ENCODE data around the gene CCL21. TPM values are rescaled to one million over a fixed set of nuclear protein-coding genes. Genes with fewer than 3 reads are reported as not detected.

The CCL21 gene
- total and polyA plus RNA-seq, 2 donors, result 16.6 to 43.7 TPM

GRCh38 chr9:34686732-34687131 is 23.2 kb downstream of the CCL21 start:
- no peak overlapping the region for H3K4me3 ChIP-seq (ENCODE audit: low read length in 2 of 2)
- DNase-seq (ENCODE audit: low read depth in 6 of 9, low spot score in 9 of 9), result no peak
- H3K27ac ChIP-seq (ENCODE audit: low read depth in 1 of 2, low read length in 1 of 2), result no peak overlapping the region
- H3K4me1 ChIP-seq (ENCODE audit: control insufficient read depth in 2 of 2, insufficient read depth in 2 of 2, low read length in 2 of 2), result peaks cover 0 to 13% of the 10 kb centered on the region in 2 donors
- H3K27me3 ChIP-seq (ENCODE audit: control insufficient read depth in 2 of 2, insufficient read depth in 1 of 2, low read length in 1 of 2), result no peaks in the 10 kb centered on the region
- H3K36me3 ChIP-seq (ENCODE audit: control insufficient read depth in 2 of 2, insufficient read depth in 2 of 2, low read length in 1 of 2), result no peaks in the 10 kb centered on the region
- H3K9me3 ChIP-seq (ENCODE audit: control insufficient read depth in 2 of 2, insufficient read depth in 1 of 2, low read length in 1 of 2), result no peaks in the 10 kb centered on the region
- WGBS, result 22% methylated on average over 1 of the region's 1 CpG

- DNase-seq (ENCODE audit: low read depth in 6 of 9, low spot score in 9 of 9), result no peak
- Histone ChIP-seq H3K27ac (ENCODE audit: low read depth in 1 of 2, low read length in 1 of 2) (no peak overlapping the region), H3K4me1 (ENCODE audit: control insufficient read depth in 2 of 2, insufficient read depth in 2 of 2, low read length in 2 of 2) (peaks cover 0 to 10% of the 10 kb centered on the region in 2 donors), H3K9me3 (ENCODE audit: control insufficient read depth in 2 of 2, insufficient read depth in 1 of 2, low read length in 1 of 2) (no peaks in the 10 kb centered on the region), H3K4me3 (ENCODE audit: low read length in 2 of 2) (no peak overlapping the region), H3K36me3 (ENCODE audit: control insufficient read depth in 2 of 2, insufficient read depth in 2 of 2, low read length in 1 of 2) (no peaks in the 10 kb centered on the region), H3K27me3 (ENCODE audit: control insufficient read depth in 2 of 2, insufficient read depth in 1 of 2, low read length in 1 of 2) (no peaks in the 10 kb centered on the region)
- 89% methylated on average over 5 of the region's 5 CpGs for WGBS
These were observed 23.7 kb downstream of the CCL21 start for GRCh38 chr9:34686231-34686630.

DNA sequence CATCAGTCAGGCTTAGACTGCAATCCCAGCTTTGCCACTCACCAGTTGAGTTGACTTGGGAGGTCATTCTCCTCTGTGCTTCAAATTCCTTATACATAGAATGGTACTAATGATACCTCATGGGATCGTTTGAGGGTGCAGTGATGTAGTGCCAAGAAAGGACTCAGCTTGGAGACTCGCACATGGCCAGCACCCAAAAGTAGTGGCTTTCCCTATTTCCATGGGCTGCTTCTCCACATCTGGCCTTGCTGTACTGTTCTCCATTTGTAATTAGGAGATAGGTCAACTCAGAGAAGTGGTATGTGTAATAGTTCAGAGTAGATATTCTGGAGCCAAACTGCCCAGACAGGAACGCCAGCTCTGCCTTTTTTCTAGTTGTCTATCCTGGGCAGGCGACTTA is 24.3 kb downstream of the CCL21 start:
- Histone ChIP-seq H3K27ac (ENCODE audit: low read depth in 1 of 2, low read length in 1 of 2) (no peak overlapping the region), H3K36me3 (ENCODE audit: control insufficient read depth in 2 of 2, insufficient read depth in 2 of 2, low read length in 1 of 2) (no peaks in the 10 kb centered on the region)
- WGBS, result 82% methylated on average over 4 of the region's 4 CpGs

GRCh38 chr9:34684816-34685215 is 25.1 kb downstream of the CCL21 start:
- H3K9me3 ChIP-seq (ENCODE audit: control insufficient read depth in 2 of 2, insufficient read depth in 1 of 2, low read length in 1 of 2), result no peaks in the 10 kb centered on the region

More for the DNA sequence above, 24.3 kb downstream of the CCL21 start:
- no peaks in the 10 kb centered on the region for H3K9me3 ChIP-seq (ENCODE audit: control insufficient read depth in 2 of 2, insufficient read depth in 1 of 2, low read length in 1 of 2)
- H3K4me3 ChIP-seq (ENCODE audit: low read length in 2 of 2), result no peak overlapping the region
- DNase-seq (ENCODE audit: low read depth in 6 of 9, low spot score in 9 of 9), result no peak
- H3K27me3 ChIP-seq (ENCODE audit: control insufficient read depth in 2 of 2, insufficient read depth in 1 of 2, low read length in 1 of 2), result no peaks in the 10 kb centered on the region
- peaks cover 0 to 10% of the 10 kb centered on the region in 2 donors for H3K4me1 ChIP-seq (ENCODE audit: control insufficient read depth in 2 of 2, insufficient read depth in 2 of 2, low read length in 2 of 2)

GRCh38 chr9:34684145-34684544 is 25.8 kb downstream of the CCL21 start:
- H3K27me3 ChIP-seq (ENCODE audit: control insufficient read depth in 2 of 2, insufficient read depth in 1 of 2, low read length in 1 of 2), result no peaks in the 10 kb centered on the region
- DNase-seq (ENCODE audit: low read depth in 6 of 9, low spot score in 9 of 9), result no peak
- no peaks in the 10 kb centered on the region for H3K9me3 ChIP-seq (ENCODE audit: control insufficient read depth in 2 of 2, insufficient read depth in 1 of 2, low read length in 1 of 2)
- no peak overlapping the region for H3K4me3 ChIP-seq (ENCODE audit: low read length in 2 of 2)
- H3K36me3 ChIP-seq (ENCODE audit: control insufficient read depth in 2 of 2, insufficient read depth in 2 of 2, low read length in 1 of 2), result no peaks in the 10 kb centered on the region
- H3K4me1 ChIP-seq (ENCODE audit: control insufficient read depth in 2 of 2, insufficient read depth in 2 of 2, low read length in 2 of 2), result peaks cover 0 to 6% of the 10 kb centered on the region in 2 donors
- H3K27ac ChIP-seq (ENCODE audit: low read depth in 1 of 2, low read length in 1 of 2), result no peak overlapping the region
- WGBS, result 94% methylated on average over 4 of the region's 4 CpGs

More at GRCh38 chr9:34684816-34685215, 25.1 kb downstream of the CCL21 start:
- Histone ChIP-seq H3K27me3 (ENCODE audit: control insufficient read depth in 2 of 2, insufficient read depth in 1 of 2, low read length in 1 of 2) (no peaks in the 10 kb centered on the region), H3K27ac (ENCODE audit: low read depth in 1 of 2, low read length in 1 of 2) (no peak overlapping the region), H3K4me3 (ENCODE audit: low read length in 2 of 2) (no peak overlapping the region), H3K4me1 (ENCODE audit: control insufficient read depth in 2 of 2, insufficient read depth in 2 of 2, low read length in 2 of 2) (peaks cover 0 to 10% of the 10 kb centered on the region in 2 donors), H3K36me3 (ENCODE audit: control insufficient read depth in 2 of 2, insufficient read depth in 2 of 2, low read length in 1 of 2) (no peaks in the 10 kb centered on the region)
- no peak for DNase-seq (ENCODE audit: low read depth in 6 of 9, low spot score in 9 of 9)
- WGBS, result 92% methylated on average over 4 of the region's 4 CpGs

DNA sequence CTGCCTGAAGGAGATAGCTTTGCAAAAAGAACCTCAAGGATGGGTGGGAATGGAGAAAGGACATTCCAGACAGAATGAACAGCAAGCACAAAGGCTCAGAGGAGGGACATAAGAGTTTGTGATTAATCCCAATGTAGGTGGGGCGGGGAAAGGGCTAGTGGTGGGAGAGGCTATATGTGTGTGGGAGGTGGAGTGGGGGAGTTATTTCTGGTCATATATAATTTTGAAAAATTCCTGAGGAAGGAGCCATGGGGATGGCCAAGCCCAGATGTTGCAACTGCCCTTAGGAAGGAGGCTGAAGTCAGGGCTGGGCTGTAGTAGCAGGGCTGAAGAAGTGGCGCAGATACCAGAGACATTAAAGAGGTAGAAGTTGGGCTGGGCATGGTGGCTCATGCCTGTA is 34.1 kb downstream of the CCL21 start:
- no peaks in the 10 kb centered on the region for H3K36me3 ChIP-seq (ENCODE audit: control insufficient read depth in 2 of 2, insufficient read depth in 2 of 2, low read length in 1 of 2)
- no peak overlapping the region for H3K4me3 ChIP-seq (ENCODE audit: low read length in 2 of 2)
- no peaks in the 10 kb centered on the region for H3K27me3 ChIP-seq (ENCODE audit: control insufficient read depth in 2 of 2, insufficient read depth in 1 of 2, low read length in 1 of 2)
- no peaks in the 10 kb centered on the region for H3K4me1 ChIP-seq (ENCODE audit: control insufficient read depth in 2 of 2, insufficient read depth in 2 of 2, low read length in 2 of 2)
- WGBS, result 100% methylated on average over 2 of the region's 2 CpGs
- H3K9me3 ChIP-seq (ENCODE audit: control insufficient read depth in 2 of 2, insufficient read depth in 1 of 2, low read length in 1 of 2), result no peaks in the 10 kb centered on the region
- no peak for DNase-seq (ENCODE audit: low read depth in 6 of 9, low spot score in 9 of 9)
- H3K27ac ChIP-seq (ENCODE audit: low read depth in 1 of 2, low read length in 1 of 2), result no peak overlapping the region

DNA sequence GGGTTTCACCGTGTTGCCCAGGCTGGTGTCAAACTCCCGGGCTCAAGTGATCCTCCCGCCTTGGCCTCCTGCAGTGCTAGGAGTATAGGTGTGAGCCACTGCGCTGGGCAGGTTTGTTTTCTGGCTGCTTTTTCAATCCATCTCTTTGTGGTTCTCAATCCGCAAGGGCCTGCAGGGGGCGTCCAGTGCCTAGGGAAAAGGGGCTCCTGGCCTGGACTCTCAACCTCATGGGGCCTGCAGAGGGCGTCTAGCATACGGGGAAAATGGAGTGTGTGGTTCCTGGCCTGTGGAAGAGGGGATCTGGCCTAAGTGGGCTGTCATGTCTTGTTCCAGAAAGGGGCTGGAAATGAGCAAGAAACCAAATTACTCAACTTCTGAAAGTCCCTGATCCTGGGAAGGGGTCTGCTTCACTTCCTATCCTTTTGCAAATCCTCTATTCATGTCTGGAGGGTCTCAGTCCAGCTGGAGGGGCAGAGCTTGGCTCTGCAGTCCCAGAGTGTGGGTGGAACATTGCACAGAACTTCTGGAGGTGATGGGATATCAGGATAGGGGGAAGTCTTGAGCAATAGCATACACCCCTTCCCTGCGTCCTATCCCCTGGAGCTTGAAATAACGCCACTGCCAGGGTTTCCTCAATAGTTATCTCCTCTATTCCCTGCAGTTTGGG is 34.8 kb downstream of the CCL21 start:
- no peaks in the 10 kb centered on the region for H3K4me1 ChIP-seq (ENCODE audit: control insufficient read depth in 2 of 2, insufficient read depth in 2 of 2, low read length in 2 of 2)
- no peak overlapping the region for H3K4me3 ChIP-seq (ENCODE audit: low read length in 2 of 2)
- peak in 6 of 9 donors; percentile 36 to 74 (median 48) for DNase-seq (ENCODE audit: low read depth in 6 of 9, low spot score in 9 of 9)
- no peaks in the 10 kb centered on the region for H3K9me3 ChIP-seq (ENCODE audit: control insufficient read depth in 2 of 2, insufficient read depth in 1 of 2, low read length in 1 of 2)
- no peak overlapping the region for H3K27ac ChIP-seq (ENCODE audit: low read depth in 1 of 2, low read length in 1 of 2)
- no peaks in the 10 kb centered on the region for H3K27me3 ChIP-seq (ENCODE audit: control insufficient read depth in 2 of 2, insufficient read depth in 1 of 2, low read length in 1 of 2)
- 25% methylated on average over 10 of the region's 10 CpGs for WGBS
- no peaks in the 10 kb centered on the region for H3K36me3 ChIP-seq (ENCODE audit: control insufficient read depth in 2 of 2, insufficient read depth in 2 of 2, low read length in 1 of 2)

DNA sequence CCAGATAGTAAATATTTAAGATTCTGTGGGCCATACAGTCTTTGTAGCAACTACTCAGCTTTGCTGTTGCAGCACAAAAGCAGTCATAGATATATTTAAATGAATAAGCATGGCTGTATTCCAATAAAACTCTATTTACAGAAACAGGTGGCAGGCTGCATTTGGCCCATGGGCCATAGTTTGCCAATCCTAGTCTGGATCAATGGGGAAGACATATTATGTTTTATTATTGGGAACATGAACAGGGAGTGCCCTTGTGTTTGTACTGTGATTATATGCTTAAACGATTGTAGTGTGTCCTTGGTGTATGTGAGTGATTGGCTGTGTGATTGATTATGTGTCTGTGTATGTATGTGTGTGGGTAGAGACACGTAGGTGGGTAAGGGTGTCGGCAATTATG is 35.5 kb downstream of the CCL21 start:
- H3K27ac ChIP-seq (ENCODE audit: low read depth in 1 of 2, low read length in 1 of 2), result no peak overlapping the region
- DNase-seq (ENCODE audit: low read depth in 6 of 9, low spot score in 9 of 9), result no peak
- H3K4me1 ChIP-seq (ENCODE audit: control insufficient read depth in 2 of 2, insufficient read depth in 2 of 2, low read length in 2 of 2), result no peaks in the 10 kb centered on the region
- H3K27me3 ChIP-seq (ENCODE audit: control insufficient read depth in 2 of 2, insufficient read depth in 1 of 2, low read length in 1 of 2), result no peaks in the 10 kb centered on the region
- WGBS, result 92% methylated on average over 3 of the region's 3 CpGs
- H3K4me3 ChIP-seq (ENCODE audit: low read length in 2 of 2), result no peak overlapping the region
- no peaks in the 10 kb centered on the region for H3K36me3 ChIP-seq (ENCODE audit: control insufficient read depth in 2 of 2, insufficient read depth in 2 of 2, low read length in 1 of 2)
- H3K9me3 ChIP-seq (ENCODE audit: control insufficient read depth in 2 of 2, insufficient read depth in 1 of 2, low read length in 1 of 2), result no peaks in the 10 kb centered on the region

GRCh38 chr9:34671307-34671706 is 38.6 kb downstream of the CCL21 start:
- no peaks in the 10 kb centered on the region for H3K27me3 ChIP-seq (ENCODE audit: control insufficient read depth in 2 of 2, insufficient read depth in 1 of 2, low read length in 1 of 2)
- WGBS, result 98% methylated on average over 1 of the region's 1 CpG

More at GRCh38 chr9:34671307-34671706, 38.6 kb downstream of the CCL21 start:
- no peak for DNase-seq (ENCODE audit: low read depth in 6 of 9, low spot score in 9 of 9)
- H3K9me3 ChIP-seq (ENCODE audit: control insufficient read depth in 2 of 2, insufficient read depth in 1 of 2, low read length in 1 of 2), result no peaks in the 10 kb centered on the region
- no peaks in the 10 kb centered on the region for H3K4me1 ChIP-seq (ENCODE audit: control insufficient read depth in 2 of 2, insufficient read depth in 2 of 2, low read length in 2 of 2)
- no peaks in the 10 kb centered on the region for H3K36me3 ChIP-seq (ENCODE audit: control insufficient read depth in 2 of 2, insufficient read depth in 2 of 2, low read length in 1 of 2)
- no peak overlapping the region for H3K27ac ChIP-seq (ENCODE audit: low read depth in 1 of 2, low read length in 1 of 2)
- H3K4me3 ChIP-seq (ENCODE audit: low read length in 2 of 2), result no peak overlapping the region
